Measurements from ENCODE around the gene UTS2B. TPM values are rescaled to one million over a fixed set of nuclear protein-coding genes. Genes with fewer than 3 reads are reported as not detected.

The UTS2B gene
- total and polyA plus RNA-seq, 2 experiments from 2014 or later: 0.21 TPM; not detected in 1

- peaks cover 23% of the 10 kb centered on the region for H3K79me2 ChIP-seq (replicated peaks; ENCODE audit: insufficient read depth)
- Mint-ChIP-seq H3K27me3 (ENCODE audit: insufficient read depth, low read depth, poor library complexity) (no peaks in the 10 kb centered on the region), H3K36me3 (ENCODE audit: low read depth) (no peaks in the 10 kb centered on the region), H3K9me3 (no peaks in the 10 kb centered on the region), H3K27ac (peak overlapping the region; percentile 72), H3K4me1 (peaks cover 41% of the 10 kb centered on the region), H3K4me3 (no peak overlapping the region)
- no peak for TF ChIP-seq JUNB (IDR thresholded peaks at IDR 0.05; ENCODE audit: unreplicated experiment)
- no peak for TF ChIP-seq CREB1 (CRISPR knock-in tag; IDR thresholded peaks at IDR 0.05; ENCODE audit: low read depth)
- no peak for TF ChIP-seq ZNF331 (CRISPR knock-in tag; IDR thresholded peaks at IDR 0.05; ENCODE audit: low read depth)
- no peak for TF ChIP-seq POLR2AphosphoS5 (IDR thresholded peaks at IDR 0.05; ENCODE audit: low read depth)
- no peak for TF ChIP-seq ZNF462 (CRISPR knock-in tag; IDR thresholded peaks at IDR 0.05)
- no peak for TF ChIP-seq ETS1 (IDR thresholded peaks at IDR 0.05)
- TF ChIP-seq REST (IDR thresholded peaks at IDR 0.05; ENCODE audit: unreplicated experiment): no peak
- no peak for TF ChIP-seq EZH2phosphoT487 (IDR thresholded peaks at IDR 0.05; ENCODE audit: unreplicated experiment)
- TF ChIP-seq STAT1 (IDR thresholded peaks at IDR 0.05; ENCODE audit: unreplicated experiment): no peak
- no peak for TF ChIP-seq CTCF (conservative IDR thresholded peaks at IDR 0.05; ENCODE audit: low read depth in 2 of 2)
- no peak for ATAC-seq
- no peak overlapping the region for H3K4me3 ChIP-seq
- no peaks in the 10 kb centered on the region for H3K27me3 ChIP-seq (ENCODE audit: insufficient read depth)
- no peak overlapping the region for H2AFZ ChIP-seq
- no peak for DNase-seq (ENCODE audit: low spot score)
- H3K4me1 ChIP-seq (ENCODE audit: insufficient read depth): peaks cover 27% of the 10 kb centered on the region
- no peaks in the 10 kb centered on the region for H3K36me3 ChIP-seq (ENCODE audit: insufficient read depth)
- H3K9me2 ChIP-seq (ENCODE audit: insufficient read depth): 0 out of 2 replicates have a peak, but pooled peaks cover 3% of the 10 kb centered on the region
- H3K4me2 ChIP-seq: no peak overlapping the region
- H3K27ac ChIP-seq (ENCODE audit: low read depth): no peak overlapping the region
- H4K20me1 ChIP-seq (replicated peaks; ENCODE audit: insufficient read depth): no peaks in the 10 kb centered on the region
- H3F3A ChIP-seq (replicated peaks; ENCODE audit: low read depth): no peaks in the 10 kb centered on the region
Measured at GRCh38 chr3:191348098-191348497, 17.8 kb upstream of the UTS2B start.

All from GM23338 (cell line).